ENCODE data around the gene DPYSL5.

GRCh38 chr2:26816893-26817292 lies 31.0 kb upstream of the DPYSL5 start:
- no peak for TF ChIP-seq CTCF (IDR thresholded peaks at IDR 0.05)
- TF ChIP-seq POLR2A (IDR thresholded peaks at IDR 0.05) = no peak
